ENCODE measurements around the gene WIPF1. TPM values are rescaled to one million over a fixed set of nuclear protein-coding genes. Genes with fewer than 3 reads are reported as not detected.

Gene WIPF1
- total and polyA plus RNA-seq, 4 donors = 40.9 to 118 (median 79.2) TPM

DNA sequence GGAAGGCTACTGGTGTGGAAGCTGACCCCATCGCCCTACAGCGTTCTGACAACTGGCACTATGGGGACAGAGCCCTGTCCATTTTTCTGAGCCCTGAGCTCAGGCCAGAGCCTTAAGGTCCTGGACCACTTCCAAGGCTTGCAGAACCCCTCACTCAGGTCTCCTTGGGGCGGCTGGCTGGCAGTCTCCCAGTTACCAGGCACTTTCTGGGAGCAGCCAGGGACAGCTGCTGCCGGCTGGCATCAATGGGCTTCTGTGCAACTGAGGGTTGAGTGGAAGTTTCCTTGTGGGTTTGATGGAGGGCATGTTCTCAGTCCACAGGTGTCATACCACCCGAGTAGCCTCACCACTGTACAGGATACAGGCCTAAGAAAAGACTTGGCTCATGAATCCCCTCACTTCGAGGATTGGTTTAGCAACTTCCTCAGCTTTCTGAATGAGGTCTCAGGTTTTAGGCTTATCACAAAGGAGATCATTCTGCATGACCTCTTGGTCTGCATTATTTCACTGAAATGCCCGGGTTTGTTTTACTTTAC lies 27.4 kb upstream of the WIPF1 start:
- no peak overlapping the region for H3K27ac ChIP-seq (ENCODE audit: low read depth in 1 of 2, low read length in 2 of 2)

DNA sequence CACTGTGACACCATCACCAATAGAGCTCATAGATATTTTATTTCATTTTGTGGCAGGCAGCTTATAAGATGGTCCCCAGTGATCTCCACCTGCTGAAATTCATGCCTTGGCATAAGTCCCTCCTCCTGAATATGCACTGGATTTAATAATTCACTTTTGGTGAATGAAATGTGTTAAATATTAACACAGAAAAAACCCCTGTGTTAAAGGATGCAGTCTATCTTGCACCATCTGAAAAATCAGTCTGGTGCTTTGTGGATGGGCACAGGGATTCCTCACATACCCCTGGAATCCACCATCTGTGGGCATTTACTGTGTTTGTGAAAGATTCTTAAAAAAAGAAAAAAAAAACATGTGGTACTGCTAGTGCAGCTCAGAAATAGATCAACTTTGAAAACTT lies 26.1 kb upstream of the WIPF1 start:
- DNase-seq (no peak), ATAC-seq (ENCODE audit: low FRiP score) (no peak)
- H3K4me3 ChIP-seq (ENCODE audit: low read length in 2 of 2) = no peak overlapping the region
- no peaks in the 10 kb centered on the region for H3K9me3 ChIP-seq (ENCODE audit: control insufficient read depth, low read length)
- peak overlapping the region in 1 of 2 donors; percentile 31 for H3K27ac ChIP-seq (ENCODE audit: low read depth in 1 of 2, low read length in 2 of 2)
- intact Hi-C loops (cut with DNase I) = no loop called here
- H3K4me1 ChIP-seq (ENCODE audit: control insufficient read depth in 1 of 2, insufficient read depth in 2 of 2, low read length in 2 of 2) = peaks cover 5 to 11% of the 10 kb centered on the region in 2 donors
- H3K27me3 ChIP-seq (ENCODE audit: control insufficient read depth in 1 of 2, insufficient read depth in 2 of 2, low read length in 1 of 2) = no peaks in the 10 kb centered on the region
- H3K36me3 ChIP-seq (ENCODE audit: control insufficient read depth in 1 of 2, insufficient read depth in 2 of 2, low read length in 1 of 2) = no peaks in the 10 kb centered on the region

More for the DNA sequence above, 27.4 kb upstream of the WIPF1 start:
- H3K27me3 ChIP-seq (ENCODE audit: control insufficient read depth in 1 of 2, insufficient read depth in 2 of 2, low read length in 1 of 2) = no peaks in the 10 kb centered on the region
- no peaks in the 10 kb centered on the region for H3K36me3 ChIP-seq (ENCODE audit: control insufficient read depth in 1 of 2, insufficient read depth in 2 of 2, low read length in 1 of 2)
- H3K4me1 ChIP-seq (ENCODE audit: control insufficient read depth in 1 of 2, insufficient read depth in 2 of 2, low read length in 2 of 2) = peaks cover 5 to 22% of the 10 kb centered on the region in 2 donors
- no peaks in the 10 kb centered on the region for H3K9me3 ChIP-seq (ENCODE audit: control insufficient read depth, low read length)
- 84 to 86% methylated on average over 7 of the region's 7 CpGs for WGBS, 2 donors
- DNase-seq (no peak), ATAC-seq (ENCODE audit: low FRiP score) (peak; percentile 16)
- H3K4me3 ChIP-seq (ENCODE audit: low read length in 2 of 2) = no peak overlapping the region
- intact Hi-C loops (cut with DNase I) = no loop called here

- ATAC-seq (ENCODE audit: low FRiP score) = no peak
Measured at GRCh38 chr2:174623106-174623637, 25.6 kb upstream of the WIPF1 start.

DNA sequence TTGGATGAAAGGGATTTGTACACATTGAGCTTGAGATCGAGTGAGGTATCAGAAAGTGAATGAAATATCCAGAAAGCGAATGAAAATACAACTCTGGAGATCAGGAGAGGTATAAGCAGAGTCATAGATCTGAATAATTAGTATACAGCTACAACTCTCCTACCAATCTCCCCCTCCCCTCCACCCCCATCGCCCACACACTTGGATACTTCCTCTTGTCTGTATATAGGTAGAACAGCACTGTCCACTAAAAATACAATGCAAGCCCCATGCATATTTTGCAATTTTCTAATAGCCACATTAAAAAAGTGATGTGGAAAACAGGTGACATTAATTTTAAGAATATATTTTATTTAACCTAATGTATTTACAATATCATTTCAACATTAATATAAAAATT lies 23.7 kb upstream of the WIPF1 start:
- Histone ChIP-seq H3K4me1 (ENCODE audit: control insufficient read depth in 1 of 2, insufficient read depth in 2 of 2, low read length in 2 of 2) (peaks cover under 1 to 4% of the 10 kb centered on the region in 2 donors), H3K27ac (ENCODE audit: low read depth in 1 of 2, low read length in 2 of 2) (no peak overlapping the region), H3K27me3 (ENCODE audit: control insufficient read depth in 1 of 2, insufficient read depth in 2 of 2, low read length in 1 of 2) (no peaks in the 10 kb centered on the region), H3K4me3 (ENCODE audit: low read length in 2 of 2) (no peak overlapping the region), H3K9me3 (ENCODE audit: control insufficient read depth, low read length) (no peaks in the 10 kb centered on the region), H3K36me3 (ENCODE audit: control insufficient read depth in 1 of 2, insufficient read depth in 2 of 2, low read length in 1 of 2) (no peaks in the 10 kb centered on the region)
- no peak for DNase-seq
- ATAC-seq (ENCODE audit: low FRiP score) = no peak
- WGBS, 2 donors = 95 to 96% methylated on average over 3 of the region's 3 CpGs
- intact Hi-C loops (cut with DNase I) = no loop called here

More at GRCh38 chr2:174623106-174623637, 25.6 kb upstream of the WIPF1 start:
- no peaks in the 10 kb centered on the region for H3K36me3 ChIP-seq (ENCODE audit: control insufficient read depth in 1 of 2, insufficient read depth in 2 of 2, low read length in 1 of 2)
- H3K27me3 ChIP-seq (ENCODE audit: control insufficient read depth in 1 of 2, insufficient read depth in 2 of 2, low read length in 1 of 2) = no peaks in the 10 kb centered on the region
- H3K9me3 ChIP-seq (ENCODE audit: control insufficient read depth, low read length) = no peaks in the 10 kb centered on the region
- H3K4me1 ChIP-seq (ENCODE audit: control insufficient read depth in 1 of 2, insufficient read depth in 2 of 2, low read length in 2 of 2) = peaks cover 2 to 11% of the 10 kb centered on the region in 2 donors
- no peak for DNase-seq
- no peak overlapping the region for H3K4me3 ChIP-seq (ENCODE audit: low read length in 2 of 2)
- intact Hi-C loops (cut with DNase I) = no loop called here
- H3K27ac ChIP-seq (ENCODE audit: low read depth in 1 of 2, low read length in 2 of 2) = peak overlapping the region; percentile 31 to 41
- 46 to 53% methylated on average over 2 of the region's 2 CpGs for WGBS, 2 donors

- DNase-seq (no peak), ATAC-seq (ENCODE audit: low FRiP score) (no peak)
- intact Hi-C loops (cut with DNase I) = loop anchor here in 1 of 2 donors (5.0 kb wide), 1 partner anchor 64 kb away; no protein-coding TSS in a partner anchor
- 90 to 92% methylated on average over 2 of the region's 2 CpGs for WGBS, 2 donors
- H3K27me3 ChIP-seq (ENCODE audit: control insufficient read depth in 1 of 2, insufficient read depth in 2 of 2, low read length in 1 of 2) = no peaks in the 10 kb centered on the region
- no peak overlapping the region for H3K4me3 ChIP-seq (ENCODE audit: low read length in 2 of 2)
- peaks cover 0 to 3% of the 10 kb centered on the region in 2 donors for H3K4me1 ChIP-seq (ENCODE audit: control insufficient read depth in 1 of 2, insufficient read depth in 2 of 2, low read length in 2 of 2)
- H3K9me3 ChIP-seq (ENCODE audit: control insufficient read depth, low read length) = no peaks in the 10 kb centered on the region
- peak overlapping the region; percentile 83 to 98 for H3K27ac ChIP-seq (ENCODE audit: low read depth in 1 of 2, low read length in 2 of 2)
- no peaks in the 10 kb centered on the region for H3K36me3 ChIP-seq (ENCODE audit: control insufficient read depth in 1 of 2, insufficient read depth in 2 of 2, low read length in 1 of 2)
Measured at GRCh38 chr2:174618179-174618578, 20.6 kb upstream of the WIPF1 start.

- Histone ChIP-seq H3K27me3 (ENCODE audit: control insufficient read depth in 1 of 2, insufficient read depth in 2 of 2, low read length in 1 of 2) (no peaks in the 10 kb centered on the region), H3K4me3 (ENCODE audit: low read length in 2 of 2) (no peak overlapping the region), H3K4me1 (ENCODE audit: control insufficient read depth in 1 of 2, insufficient read depth in 2 of 2, low read length in 2 of 2) (peaks cover 0 to 2% of the 10 kb centered on the region in 2 donors), H3K36me3 (ENCODE audit: control insufficient read depth in 1 of 2, insufficient read depth in 2 of 2, low read length in 1 of 2) (no peaks in the 10 kb centered on the region), H3K9me3 (ENCODE audit: control insufficient read depth, low read length) (no peaks in the 10 kb centered on the region), H3K27ac (ENCODE audit: low read depth in 1 of 2, low read length in 2 of 2) (peak overlapping the region; percentile 83 to 98)
- intact Hi-C loops (cut with DNase I) = loop anchor here (1.0 to 5.0 kb wide), 2 partner anchors 65 kb away; no protein-coding TSS in a partner anchor
- DNase-seq = no peak
- ATAC-seq (ENCODE audit: low FRiP score) = no peak
- 88 to 93% methylated on average over 3 of the region's 3 CpGs for WGBS, 2 donors
Measured at GRCh38 chr2:174617718-174618117, 20.1 kb upstream of the WIPF1 start.

- DNase-seq (no peak), ATAC-seq (ENCODE audit: low FRiP score) (peak; percentile 82)
- intact Hi-C loops (cut with DNase I) = loop anchor here (1.0 to 5.0 kb wide), 2 partner anchors 65 kb away; no protein-coding TSS in a partner anchor
- Histone ChIP-seq H3K4me1 (ENCODE audit: control insufficient read depth in 1 of 2, insufficient read depth in 2 of 2, low read length in 2 of 2) (peaks cover 0 to 2% of the 10 kb centered on the region in 2 donors), H3K4me3 (ENCODE audit: low read length in 2 of 2) (no peak overlapping the region), H3K36me3 (ENCODE audit: control insufficient read depth in 1 of 2, insufficient read depth in 2 of 2, low read length in 1 of 2) (no peaks in the 10 kb centered on the region), H3K9me3 (ENCODE audit: control insufficient read depth, low read length) (no peaks in the 10 kb centered on the region), H3K27ac (ENCODE audit: low read depth in 1 of 2, low read length in 2 of 2) (peak overlapping the region; percentile 83 to 92), H3K27me3 (ENCODE audit: control insufficient read depth in 1 of 2, insufficient read depth in 2 of 2, low read length in 1 of 2) (no peaks in the 10 kb centered on the region)
- WGBS, 2 donors = 51 to 61% methylated on average over 2 of the region's 2 CpGs
Measured at GRCh38 chr2:174617120-174617519, 19.5 kb upstream of the WIPF1 start.

DNA sequence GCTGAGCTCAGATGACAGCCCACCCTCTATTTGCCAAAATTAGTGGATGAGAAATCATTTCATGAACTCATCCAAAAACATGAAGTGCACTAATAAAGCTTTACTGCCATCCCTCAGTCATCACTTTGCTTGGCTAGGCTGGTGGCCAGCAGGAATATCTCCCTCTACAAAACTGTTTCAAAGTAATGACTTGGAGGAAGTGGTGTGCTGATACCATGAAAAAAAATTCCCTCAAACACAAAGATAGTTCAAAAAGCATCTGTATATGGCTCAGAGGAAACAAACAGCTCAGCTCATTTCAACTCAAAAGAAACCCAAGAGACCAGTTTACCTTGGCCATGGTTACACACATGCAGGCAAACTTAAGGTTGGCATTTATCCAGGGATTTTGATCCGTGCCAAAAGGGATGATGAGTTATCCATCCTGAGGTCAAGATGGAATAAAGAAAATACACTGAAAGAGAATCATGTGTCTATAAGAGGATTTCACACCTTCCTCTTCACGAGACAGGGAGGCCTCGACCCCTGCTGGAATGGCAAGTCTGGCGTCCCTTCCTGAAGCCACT lies 18.4 kb upstream of the WIPF1 start:
- WGBS, 2 donors = 46 to 48% methylated on average over 4 of the region's 4 CpGs
- Histone ChIP-seq H3K27ac (ENCODE audit: low read depth in 1 of 2, low read length in 2 of 2) (peak overlapping the region; percentile 30 to 36), H3K9me3 (ENCODE audit: control insufficient read depth, low read length) (no peaks in the 10 kb centered on the region), H3K36me3 (ENCODE audit: control insufficient read depth in 1 of 2, insufficient read depth in 2 of 2, low read length in 1 of 2) (no peaks in the 10 kb centered on the region), H3K4me3 (ENCODE audit: low read length in 2 of 2) (no peak overlapping the region), H3K27me3 (ENCODE audit: control insufficient read depth in 1 of 2, insufficient read depth in 2 of 2, low read length in 1 of 2) (no peaks in the 10 kb centered on the region), H3K4me1 (ENCODE audit: control insufficient read depth in 1 of 2, insufficient read depth in 2 of 2, low read length in 2 of 2) (peaks cover 0 to 2% of the 10 kb centered on the region in 2 donors)
- intact Hi-C loops (cut with DNase I) = loop anchor here in 1 of 2 donors (5.0 kb wide), 1 partner anchor 66 kb away; no protein-coding TSS in a partner anchor
- no peak for DNase-seq
- ATAC-seq (ENCODE audit: low FRiP score) = peak; percentile 21

GRCh38 chr2:174614261-174614660 lies 16.7 kb upstream of the WIPF1 start:
- 16% methylated on average over 4 of the region's 4 CpGs for WGBS, 2 donors
- DNase-seq (no peak), ATAC-seq (ENCODE audit: low FRiP score) (no peak)
- Histone ChIP-seq H3K27me3 (ENCODE audit: control insufficient read depth in 1 of 2, insufficient read depth in 2 of 2, low read length in 1 of 2) (no peaks in the 10 kb centered on the region), H3K9me3 (ENCODE audit: control insufficient read depth, low read length) (no peaks in the 10 kb centered on the region), H3K4me1 (ENCODE audit: control insufficient read depth in 1 of 2, insufficient read depth in 2 of 2, low read length in 2 of 2) (peaks cover 5 to 11% of the 10 kb centered on the region in 2 donors), H3K4me3 (ENCODE audit: low read length in 2 of 2) (no peak overlapping the region), H3K36me3 (ENCODE audit: control insufficient read depth in 1 of 2, insufficient read depth in 2 of 2, low read length in 1 of 2) (peaks cover 0 to 2% of the 10 kb centered on the region in 2 donors), H3K27ac (ENCODE audit: low read depth in 1 of 2, low read length in 2 of 2) (peak overlapping the region; percentile 1 to 89)
- intact Hi-C loops (cut with DNase I) = no loop called here

Measured in aorta (tissue), 5 donors.